NCI-H1694 treated with DMSO at 0.1 percent for 48 hours (cell line): ENCODE data around the gene GNL1.

Experiments
- DNase-seq: peaks from one replicate; lab custom pipeline; 2025; lab: John Stamatoyannopoulos, UW

The GNL1 gene, protein sequence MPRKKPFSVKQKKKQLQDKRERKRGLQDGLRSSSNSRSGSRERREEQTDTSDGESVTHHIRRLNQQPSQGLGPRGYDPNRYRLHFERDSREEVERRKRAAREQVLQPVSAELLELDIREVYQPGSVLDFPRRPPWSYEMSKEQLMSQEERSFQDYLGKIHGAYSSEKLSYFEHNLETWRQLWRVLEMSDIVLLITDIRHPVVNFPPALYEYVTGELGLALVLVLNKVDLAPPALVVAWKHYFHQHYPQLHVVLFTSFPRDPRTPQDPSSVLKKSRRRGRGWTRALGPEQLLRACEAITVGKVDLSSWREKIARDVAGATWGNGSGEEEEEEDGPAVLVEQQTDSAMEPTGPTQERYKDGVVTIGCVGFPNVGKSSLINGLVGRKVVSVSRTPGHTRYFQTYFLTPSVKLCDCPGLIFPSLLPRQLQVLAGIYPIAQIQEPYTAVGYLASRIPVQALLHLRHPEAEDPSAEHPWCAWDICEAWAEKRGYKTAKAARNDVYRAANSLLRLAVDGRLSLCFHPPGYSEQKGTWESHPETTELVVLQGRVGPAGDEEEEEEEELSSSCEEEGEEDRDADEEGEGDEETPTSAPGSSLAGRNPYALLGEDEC

DNA sequence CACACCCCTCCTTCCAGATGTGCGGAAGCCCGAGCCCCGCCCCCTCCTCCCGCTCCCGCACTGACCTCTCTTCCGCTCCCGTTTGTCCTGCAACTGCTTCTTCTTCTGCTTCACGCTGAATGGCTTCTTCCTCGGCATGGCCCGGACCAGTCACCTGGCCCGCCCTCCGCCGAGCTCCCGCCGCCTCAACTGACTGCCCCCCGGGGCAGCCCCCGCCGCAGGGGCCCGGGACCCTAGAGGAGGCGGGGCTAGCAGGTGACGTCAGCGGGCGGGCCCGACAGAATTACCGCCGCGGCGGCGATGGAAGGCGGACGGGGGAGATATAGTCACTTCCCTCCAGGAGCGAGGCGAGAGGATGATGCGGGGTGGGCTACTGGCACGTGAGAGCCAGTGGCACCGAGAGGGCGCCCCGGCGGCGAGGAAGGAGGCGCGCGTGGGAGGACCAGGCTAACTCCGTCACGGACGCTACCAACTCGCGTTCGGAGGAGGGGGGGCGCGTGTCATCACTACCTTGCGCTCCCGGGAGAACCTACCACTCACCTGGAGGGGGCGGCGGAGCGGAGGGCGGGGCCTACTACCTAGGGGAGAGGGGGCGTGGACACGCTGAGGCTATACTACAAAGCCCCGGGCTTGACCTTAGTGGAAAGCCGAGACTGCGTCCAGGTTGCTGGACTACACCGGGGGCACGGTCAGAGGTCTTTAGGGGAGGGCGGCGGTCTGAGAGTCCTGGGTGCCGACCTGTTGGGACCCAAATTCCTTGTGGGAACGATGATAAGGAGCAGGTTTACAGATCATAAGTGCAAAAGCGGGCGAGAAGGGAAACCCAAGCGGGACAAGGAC, at the start of gene GNL1:
GNL1 (minus strand) TSS at position 424 of the 840 bp plus-strand sequence; CDS start at position 138, 286 bp downstream.
- peak; percentile 29 for DNase-seq

DNA sequence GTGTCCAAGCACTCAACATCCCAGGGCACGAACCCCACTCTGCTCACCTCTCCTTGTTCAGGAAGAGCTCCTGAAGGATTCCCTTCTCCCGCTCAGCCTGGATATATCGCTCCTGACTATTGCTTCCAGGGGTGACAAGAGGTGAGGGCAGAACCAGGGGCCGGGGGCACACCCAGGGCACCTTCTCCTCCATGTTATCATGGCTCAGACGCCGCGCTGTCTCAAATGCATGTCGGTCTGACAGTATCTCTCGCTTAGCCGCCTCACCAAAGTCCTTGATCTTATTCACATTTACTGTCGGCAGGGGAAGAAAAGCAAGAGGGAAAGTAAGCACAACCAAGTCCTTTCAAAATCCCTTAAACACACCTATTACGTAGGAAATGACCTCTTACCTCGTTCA, 47.7 kb upstream of the GNL1 start:
- no peak for DNase-seq

DNA sequence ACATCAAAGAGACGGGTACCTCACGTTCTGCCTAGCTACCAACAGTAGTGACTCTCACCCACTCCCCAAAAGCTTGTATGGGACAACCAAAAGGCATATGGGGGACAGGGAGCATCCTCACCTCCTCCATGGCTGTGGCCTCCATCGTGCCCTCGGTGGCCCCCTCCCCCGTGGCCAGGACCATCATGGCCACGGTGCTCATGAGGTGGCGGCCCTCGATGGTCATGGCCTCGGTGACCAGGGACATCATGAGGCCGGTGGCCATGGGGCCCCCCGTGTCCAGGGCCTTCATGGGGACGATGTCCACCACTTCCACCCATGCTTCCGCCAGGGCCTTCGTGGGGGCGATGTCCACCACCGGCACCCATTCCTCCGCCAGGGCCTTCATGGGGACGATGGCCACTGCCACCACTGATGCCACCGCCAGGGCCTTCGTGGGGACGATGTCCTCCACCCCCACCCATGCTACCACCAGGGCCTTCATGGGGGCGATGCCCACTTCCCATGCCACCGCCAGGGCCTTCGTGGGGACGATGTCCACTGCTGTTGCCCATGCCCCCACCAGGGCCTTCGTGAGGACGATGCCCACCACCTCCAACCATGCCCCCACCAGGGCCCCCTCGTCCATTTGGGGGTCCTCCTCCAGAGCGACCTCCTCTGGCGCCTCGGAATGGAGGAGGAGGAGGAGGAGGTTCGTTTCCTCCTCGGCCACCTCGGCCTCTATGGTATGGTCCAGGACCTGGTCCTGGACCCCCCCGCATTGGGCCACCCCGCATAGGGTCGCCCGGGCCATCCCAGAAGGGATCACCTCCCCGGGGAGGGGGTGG, 45.7 kb upstream of the GNL1 start:
- no peak for DNase-seq

DNA sequence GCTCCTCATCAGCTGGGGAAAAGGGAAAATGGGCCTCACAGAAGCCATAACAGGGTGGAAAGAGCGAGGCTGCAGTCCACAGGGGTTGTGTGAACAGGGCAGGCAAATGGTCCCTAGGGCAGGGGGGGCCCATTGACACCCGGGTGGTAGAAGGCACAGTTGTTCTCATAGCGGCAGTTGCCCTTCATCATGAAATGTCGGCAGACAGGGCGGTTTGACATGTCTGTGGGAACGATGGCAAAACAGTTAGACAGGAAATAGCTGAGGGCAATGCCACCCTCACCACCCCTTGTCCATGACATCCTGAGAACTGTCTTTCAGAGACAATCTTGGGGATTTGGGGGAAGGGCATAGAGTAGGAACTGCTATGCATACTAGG, 45.1 kb upstream of the GNL1 start:
- no peak for DNase-seq

DNA sequence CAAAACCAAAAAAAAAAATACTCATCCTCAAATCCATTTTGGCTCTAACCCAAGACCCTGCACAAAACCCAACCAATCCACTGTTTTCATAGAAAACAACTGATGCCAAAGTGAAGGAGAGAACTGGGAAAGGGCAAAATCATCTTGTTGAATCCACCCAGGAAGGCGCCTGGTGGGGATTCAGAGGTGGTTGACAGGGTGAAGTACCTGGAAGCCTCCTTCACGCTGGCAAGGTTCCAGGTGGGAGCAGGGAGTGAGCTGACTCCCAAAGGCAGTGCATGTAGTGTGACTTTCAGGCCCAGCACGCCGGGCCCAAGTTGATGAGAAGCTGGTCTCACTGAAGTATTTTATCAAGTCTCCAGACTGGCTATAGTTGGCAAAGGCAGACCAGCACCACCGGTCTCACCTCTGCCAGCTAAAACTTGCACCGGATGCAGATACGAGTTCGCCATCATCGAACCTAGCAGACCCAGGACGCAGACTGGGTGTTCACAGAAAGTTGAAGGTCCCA, 44.2 kb upstream of the GNL1 start:
- no peak for DNase-seq

DNA sequence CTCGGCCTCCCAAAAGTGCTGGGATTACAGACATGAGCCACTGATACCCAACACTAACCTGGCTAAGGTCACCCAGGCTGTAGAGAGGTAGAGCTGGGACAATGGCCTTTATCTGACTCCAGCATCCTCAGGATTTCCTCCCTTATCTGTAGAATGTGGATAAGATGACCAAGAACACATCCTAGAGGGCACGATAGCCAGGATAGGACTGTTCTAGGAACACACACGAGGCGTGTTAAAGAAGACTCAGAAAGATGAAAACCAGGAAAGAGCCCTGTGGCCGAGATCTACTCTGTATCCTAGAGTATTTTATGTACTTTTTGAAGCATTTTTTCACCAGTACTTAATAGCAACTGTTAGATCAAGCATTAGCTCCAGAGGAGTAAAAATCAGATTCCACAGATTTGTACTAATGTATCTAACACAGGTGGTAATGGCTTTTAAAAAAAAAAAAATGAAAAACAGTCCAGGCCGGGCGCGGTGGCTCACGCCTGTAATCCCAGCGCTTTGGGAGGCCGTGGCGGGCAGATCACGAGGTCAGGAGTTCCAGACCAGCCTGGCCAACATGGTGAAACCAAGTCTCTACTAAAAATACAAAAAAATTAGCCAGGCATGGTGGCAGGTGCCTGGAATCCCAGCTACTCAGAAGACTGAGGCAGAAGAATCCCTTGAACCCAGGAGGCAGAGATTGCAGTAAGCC, 43.5 kb upstream of the GNL1 start:
- DNase-seq: no peak

DNA sequence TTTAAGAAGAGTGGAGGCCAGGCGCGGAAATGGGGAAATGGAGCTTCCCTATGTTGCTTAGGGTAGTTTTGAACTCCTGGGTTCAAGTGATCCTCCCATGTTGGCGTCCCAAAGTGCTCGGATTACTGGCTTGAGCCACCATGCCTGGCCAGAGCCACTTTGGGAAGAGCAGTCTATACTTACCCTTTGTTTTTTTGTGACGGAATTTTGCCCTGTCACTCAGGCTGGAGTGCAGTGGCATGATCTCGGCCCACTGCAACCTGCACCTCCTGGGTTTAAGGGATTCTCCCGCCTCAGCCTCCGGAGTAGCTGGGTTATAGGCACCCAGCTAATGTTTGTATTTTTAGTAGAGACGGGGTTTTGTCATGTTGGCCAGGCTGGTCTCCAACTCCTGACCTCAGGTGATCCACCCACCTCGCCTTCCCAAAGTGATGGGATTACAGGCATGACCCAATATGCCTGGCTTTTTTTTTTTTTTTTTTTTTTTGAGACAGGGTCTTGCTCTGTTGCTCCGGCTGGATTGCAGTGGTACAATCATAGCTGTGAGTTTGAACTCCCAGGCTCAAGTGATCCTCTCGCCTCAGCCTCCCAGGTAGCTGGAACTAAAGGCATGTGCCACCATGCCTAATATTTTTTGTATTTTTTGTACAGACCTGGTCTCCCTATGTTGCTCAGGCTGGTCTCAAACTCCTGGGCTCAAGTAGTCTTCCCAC, 42.8 kb upstream of the GNL1 start:
- DNase-seq: no peak

DNA sequence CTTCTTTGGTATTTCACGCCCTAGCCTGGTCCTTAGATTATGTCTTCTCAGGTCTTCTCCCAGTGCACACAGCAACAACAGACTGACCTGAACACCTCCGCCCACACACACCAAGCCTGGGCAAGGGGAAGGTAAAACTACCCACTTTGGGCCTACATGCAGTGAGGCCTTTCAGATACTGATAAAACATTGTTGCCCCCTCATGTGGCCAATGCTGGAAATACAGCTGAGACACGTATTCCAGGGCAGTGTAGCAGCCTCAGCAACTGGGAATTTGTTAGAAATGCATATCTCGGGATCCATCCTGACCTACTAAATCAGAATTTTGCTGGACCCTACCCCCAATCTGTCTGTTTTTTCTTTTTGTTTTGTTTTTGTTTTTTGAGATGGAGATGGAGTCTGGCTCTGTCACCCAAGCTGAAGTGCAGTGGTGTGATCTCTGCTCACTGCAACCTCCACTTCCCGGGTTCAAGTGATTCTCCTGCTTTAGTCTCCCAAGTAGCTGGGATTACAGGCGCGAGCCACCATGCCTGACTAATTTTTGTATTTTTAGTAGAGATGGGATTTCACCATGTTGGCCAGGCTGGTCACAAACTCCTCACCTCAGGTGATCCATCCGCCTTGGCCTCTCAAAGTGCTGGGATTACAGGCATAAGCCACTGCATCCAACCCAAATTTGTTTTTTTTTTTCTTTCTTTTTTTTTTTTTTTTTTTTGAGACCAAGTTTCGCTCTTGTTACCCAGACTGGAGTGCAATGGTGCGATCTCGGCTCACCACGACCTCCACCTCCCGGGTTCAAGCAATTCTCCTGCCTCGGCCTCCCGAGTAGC, 41.2 kb upstream of the GNL1 start:
- peak; percentile 64 for DNase-seq

DNA sequence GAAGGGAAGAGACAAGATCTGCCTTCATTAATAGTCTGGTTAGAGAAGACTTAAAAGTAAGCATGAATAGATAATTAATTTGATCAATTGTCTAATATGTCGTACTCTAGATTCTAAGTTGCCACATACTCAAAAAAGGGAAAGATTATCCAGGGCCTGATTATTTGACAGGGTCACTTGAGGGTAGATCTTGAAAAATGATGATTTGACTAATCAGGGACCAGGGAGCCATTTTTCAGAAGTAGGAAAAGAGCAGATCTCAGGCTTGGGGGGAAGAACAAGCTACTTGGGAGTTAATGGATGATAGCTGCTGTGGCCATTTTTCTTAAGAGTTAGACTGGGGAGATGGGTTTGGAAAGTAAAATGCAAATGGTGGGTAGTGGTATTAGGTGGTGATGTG, 36.0 kb upstream of the GNL1 start:
- no peak for DNase-seq

DNA sequence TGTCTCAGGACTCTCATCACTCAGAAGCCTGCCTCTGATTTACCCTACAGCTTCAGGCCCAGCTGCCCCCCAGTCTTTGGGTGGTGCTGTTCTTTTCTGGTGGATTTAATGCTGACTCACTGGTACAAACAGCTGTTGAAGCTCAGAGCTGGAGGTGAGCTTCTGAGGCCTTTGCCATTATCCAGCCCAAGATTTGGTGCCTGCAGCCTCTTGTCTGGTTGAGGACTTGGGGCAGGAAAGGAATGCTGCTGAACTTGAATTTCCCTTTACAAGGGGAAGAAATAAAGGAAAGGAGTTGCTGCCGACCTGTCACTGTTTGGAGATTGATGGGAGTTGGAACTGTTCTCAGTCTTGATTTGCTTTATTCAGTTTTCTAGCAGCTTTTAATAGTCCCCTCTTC, 34.7 kb upstream of the GNL1 start:
- DNase-seq: no peak

DNA sequence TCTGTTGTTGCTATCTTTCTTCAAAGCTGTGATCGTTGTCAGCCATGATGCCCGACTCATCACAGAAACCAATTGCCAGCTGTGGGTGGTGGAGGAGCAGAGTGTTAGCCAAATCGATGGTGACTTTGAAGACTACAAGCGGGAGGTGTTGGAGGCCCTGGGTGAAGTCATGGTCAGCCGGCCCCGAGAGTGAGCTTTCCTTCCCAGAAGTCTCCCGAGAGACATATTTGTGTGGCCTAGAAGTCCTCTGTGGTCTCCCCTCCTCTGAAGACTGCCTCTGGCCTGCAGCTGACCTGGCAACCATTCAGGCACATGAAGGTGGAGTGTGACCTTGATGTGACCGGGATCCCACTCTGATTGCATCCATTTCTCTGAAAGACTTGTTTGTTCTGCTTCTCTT, 34.2 kb upstream of the GNL1 start:
- DNase-seq: no peak

DNA sequence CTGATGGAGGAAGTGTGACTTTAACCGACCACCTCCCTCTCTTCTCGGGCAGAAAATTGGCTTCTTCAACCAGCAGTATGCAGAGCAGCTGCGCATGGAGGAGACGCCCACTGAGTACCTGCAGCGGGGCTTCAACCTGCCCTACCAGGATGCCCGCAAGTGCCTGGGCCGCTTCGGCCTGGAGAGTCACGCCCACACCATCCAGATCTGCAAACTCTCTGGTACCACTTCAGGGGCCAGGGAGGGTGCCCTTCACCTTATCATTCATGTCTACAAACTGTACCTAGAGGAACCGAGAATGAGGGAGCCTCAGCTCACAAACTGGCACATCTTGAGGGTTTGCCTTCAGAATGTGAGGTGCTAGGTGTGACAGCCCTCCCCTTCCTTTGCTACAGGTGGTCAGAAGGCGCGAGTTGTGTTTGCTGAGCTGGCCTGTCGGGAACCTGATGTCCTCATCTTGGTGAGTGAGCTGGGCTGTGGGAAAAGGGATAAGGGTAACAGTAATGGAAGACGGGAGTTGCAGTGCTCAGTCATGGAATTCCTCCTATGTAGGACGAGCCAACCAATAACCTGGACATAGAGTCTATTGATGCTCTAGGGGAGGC, 33.6 kb upstream of the GNL1 start:
- DNase-seq: no peak

DNA sequence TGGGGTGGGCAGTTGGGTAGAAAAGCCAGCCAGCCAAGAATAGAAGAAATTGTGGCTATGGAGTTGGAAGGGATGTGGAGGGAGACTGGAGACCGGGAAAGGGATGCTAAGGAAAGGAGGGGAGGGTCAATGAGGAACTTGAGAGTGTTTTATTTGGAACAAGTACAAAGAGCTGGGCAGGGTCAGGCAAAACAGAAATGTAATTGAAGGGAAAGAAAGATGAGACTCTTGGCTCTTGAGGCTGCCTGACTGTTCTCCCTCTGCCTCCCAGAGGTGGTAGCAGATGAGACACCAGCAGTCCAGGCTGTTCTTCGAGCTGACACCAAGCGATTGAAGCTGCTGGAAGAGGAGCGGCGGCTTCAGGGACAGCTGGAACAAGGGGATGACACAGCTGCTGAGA, 27.6 kb upstream of the GNL1 start:
- DNase-seq: no peak

DNA sequence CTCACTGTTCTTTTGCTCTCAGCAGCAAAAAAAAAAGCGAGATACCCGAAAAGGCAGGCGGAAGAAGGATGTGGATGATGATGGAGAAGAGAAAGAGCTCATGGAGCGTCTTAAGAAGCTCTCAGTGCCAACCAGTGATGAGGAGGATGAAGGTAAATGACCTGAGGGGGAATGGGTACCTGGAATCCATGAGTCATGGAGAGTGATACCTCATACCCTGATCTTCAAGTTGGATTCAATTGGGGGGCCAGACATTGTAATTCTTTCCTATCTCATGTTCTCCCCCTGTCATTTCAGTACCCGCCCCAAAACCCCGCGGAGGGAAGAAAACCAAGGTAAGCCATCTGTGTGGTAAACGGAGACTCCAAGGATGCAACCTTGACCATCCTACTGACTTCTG, 21.8 kb upstream of the GNL1 start:
- DNase-seq: no peak

DNA sequence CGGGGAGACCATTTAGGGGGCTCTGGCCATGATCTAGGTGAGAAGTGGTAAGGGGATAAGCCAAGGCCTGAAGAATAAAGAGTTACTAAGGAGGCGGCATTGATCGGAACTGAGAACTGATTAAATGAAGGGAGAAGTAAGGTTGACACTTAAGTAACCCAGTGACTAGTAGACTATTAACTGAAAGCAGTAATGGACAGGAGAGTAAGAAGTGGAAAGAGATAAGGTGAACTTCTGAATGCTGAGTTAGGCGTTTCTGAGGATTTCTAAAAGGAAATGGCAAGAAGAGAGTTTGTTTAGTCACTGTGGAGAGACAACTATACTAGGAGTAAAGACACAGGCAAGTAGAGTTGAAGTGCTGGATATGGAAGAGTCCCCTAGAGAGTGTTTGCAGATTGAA, 16.8 kb upstream of the GNL1 start:
- DNase-seq: no peak

DNA sequence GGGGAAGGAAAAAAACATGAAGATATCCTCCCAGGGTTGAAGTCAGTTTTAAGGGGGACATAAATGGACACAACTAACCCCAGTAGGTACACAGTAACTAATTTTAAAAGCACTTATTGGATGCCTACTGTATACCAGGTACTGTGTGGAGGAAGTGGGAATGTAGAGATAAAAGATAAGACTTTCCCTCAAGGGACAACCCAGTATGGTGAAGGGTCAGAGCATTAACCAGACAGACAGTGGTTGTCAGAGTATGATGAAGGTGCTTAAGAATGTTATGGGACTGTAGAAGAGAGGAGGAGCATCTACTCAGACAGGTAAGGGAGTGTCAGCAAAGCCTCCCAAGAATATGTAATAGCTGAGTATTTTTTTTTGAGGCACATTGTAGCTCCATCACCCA, 15.9 kb upstream of the GNL1 start:
- DNase-seq: no peak

DNA sequence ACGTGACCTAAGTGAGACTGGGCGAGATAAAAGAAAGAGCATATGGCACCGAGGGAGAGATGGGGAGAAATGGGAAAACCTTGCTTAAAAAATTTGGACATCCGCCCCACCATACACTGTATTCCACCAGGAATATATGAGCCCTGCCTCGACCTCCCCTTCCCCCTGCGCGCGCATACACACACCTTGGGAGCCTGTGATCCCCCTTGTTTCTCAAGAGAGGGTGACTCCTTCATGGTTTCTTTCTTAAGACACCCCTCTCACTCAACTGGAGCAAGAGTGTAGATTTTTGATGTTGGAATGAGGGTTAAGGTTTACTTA, 15.4 kb upstream of the GNL1 start:
- DNase-seq: no peak

DNA sequence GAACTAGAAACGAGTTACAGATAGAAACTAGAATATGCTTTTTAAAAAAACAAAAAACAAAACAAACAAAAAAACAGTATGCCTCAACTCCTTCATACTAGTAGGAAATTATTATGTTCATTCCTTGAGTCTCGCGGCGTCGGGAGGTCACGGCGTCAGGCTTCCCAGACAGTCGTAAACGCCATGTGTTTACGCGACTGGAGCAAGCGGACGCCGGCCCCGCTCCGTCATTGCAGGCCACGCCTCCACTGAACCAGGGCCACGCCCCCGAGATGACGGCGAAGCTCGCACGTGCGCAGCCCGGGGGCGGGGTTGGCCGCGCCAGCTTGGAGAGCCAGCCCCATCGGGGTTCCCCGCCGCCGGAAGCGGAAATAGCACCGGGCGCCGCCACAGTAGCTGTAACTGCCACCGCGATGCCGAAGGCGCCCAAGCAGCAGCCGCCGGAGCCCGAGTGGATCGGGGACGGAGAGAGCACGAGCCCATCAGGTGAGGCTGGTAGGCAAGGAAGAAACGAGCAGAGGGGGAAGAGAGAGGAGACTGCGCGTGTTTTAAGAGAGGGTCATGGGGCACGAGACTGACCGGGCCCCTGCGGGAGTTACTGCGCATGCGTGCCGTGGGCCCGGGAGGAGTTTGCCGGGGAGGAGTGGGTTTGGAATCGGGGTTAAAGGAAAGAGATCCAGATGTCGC, 14.9 kb upstream of the GNL1 start, which contains the start of gene ABCF1:
ABCF1 (plus strand) TSS at position 368 of the 687 bp plus-strand sequence; CDS start at position 414, 46 bp downstream.
- DNase-seq: peak; percentile 87

DNA sequence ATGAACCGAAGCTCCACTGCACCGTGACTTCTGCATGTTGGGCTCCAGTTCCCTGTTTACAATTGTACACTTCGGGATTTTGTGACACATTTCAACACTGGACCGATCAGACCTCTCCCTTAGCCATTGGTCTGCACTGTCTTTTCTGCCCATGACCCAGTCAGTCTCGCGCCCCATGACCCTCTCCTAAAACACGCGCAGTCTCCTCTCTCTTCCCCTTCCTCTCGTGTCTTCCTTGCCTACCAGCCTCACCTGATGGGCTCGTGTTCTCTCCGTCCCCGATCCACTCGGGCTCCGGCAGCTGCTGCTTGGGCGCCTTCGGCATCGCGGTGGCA, 14.4 kb upstream of the GNL1 start:
- DNase-seq: no peak
